ENCODE data around the gene TRPT1.

DNA sequence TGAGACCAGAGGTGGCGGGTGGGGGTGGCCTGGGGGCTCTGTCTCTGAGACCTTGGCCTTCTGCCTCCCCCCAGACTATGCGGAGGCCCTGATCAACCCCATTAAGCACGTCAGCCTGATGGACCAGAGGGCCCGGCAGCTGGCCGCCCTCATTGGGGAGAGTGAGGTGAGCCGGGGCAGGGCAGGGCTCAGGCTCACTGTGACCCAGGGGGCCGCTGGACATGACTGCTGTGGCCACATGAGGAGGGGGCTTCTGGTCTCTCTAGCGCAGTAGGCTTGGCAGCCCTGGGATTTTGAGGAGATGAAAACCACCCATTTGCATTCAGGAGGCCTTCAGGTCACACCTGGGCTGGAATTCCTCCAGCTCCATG, 37.9 kb upstream of the TRPT1 start:
- TF ChIP-seq EZH2 (IDR thresholded peaks at IDR 0.05; ENCODE audit: insufficient read depth, poor library complexity, severe bottlenecking) (no peak), EZH2phosphoT487 (IDR thresholded peaks at IDR 0.05; ENCODE audit: insufficient read depth, low read depth) (no peak)

Measured in GM23248 (cell line).